PC-9 (cell line): ENCODE measurements around the gene CCDC34. TPM values are rescaled to one million over a fixed set of nuclear protein-coding genes. Genes with fewer than 3 reads are reported as not detected.

ENCODE experiments used
- BruUV-seq: library from RNA; stranded (reverse); fragments of 400-500 nt; replicated peaks from 2 replicates; lab custom pipeline; 2021; lab: Mats Ljungman, UMichigan
- CTCF ChIA-PET: fragments of 300-600 bp; sonication (Branson Sonifier 250); formaldehyde crosslinking; loops from one replicate; lab custom pipeline; 2022; ENCODE audit warnings: antibody characterized with exemption; lab: Charles Lee
- POLR2A ChIA-PET: fragments of 300-600 bp; sonication (Branson Sonifier 250); formaldehyde crosslinking; loops from one replicate; lab custom pipeline; 2022; ENCODE audit warnings: antibody characterized with exemption; ENCODE audit not compliant: unreplicated experiment; lab: Charles Lee
- DNase-seq, 2 experiments: peaks; one replicate each; pipeline versions ENCODE4 v3.0.0 to v3.0.0-alpha.2; 2015 to 2022; ENCODE audit warnings: mixed read lengths in 1 of 2
- H2AFZ ChIP-seq: fragments of 200-600 bp; sonication (generic); 2 replicates; pipeline ENCODE4 v1.8.1; 2017; ENCODE audit warnings: antibody characterized with exemption
- H3F3A ChIP-seq: fragments of 200-600 bp; sonication (generic); 2 replicates; pipeline ENCODE4 v1.8.1; 2017; ENCODE audit warnings: antibody characterized with exemption, mild to moderate bottlenecking, low read depth; ENCODE audit not compliant: insufficient read depth
- H3K27ac ChIP-seq: fragments of 200-600 bp; sonication (generic); 2 replicates; pipeline ENCODE4 v1.6.1; 2016; ENCODE audit warnings: mixed run types
- H3K27me3 ChIP-seq: fragments of 200-600 bp; sonication (generic); 2 replicates; pipeline ENCODE4 v1.6.1; 2016; ENCODE audit warnings: low read depth, mixed run types; ENCODE audit not compliant: insufficient read depth
- H3K36me3 ChIP-seq: fragments of 200-600 bp; sonication (generic); 2 replicates; pipeline ENCODE4 v1.6.1; 2016; ENCODE audit warnings: low read depth, mixed run types
- H3K4me1 ChIP-seq: fragments of 200-600 bp; sonication (generic); replicated peaks from 2 replicates; pipeline ENCODE4 v1.6.1; 2016; ENCODE audit warnings: mixed run types; ENCODE audit not compliant: insufficient read depth
- H3K4me2 ChIP-seq: fragments of 200-600 bp; sonication (generic); 2 replicates; pipeline ENCODE4 v1.6.1; 2017; ENCODE audit warnings: mixed run types
- H3K4me3 ChIP-seq: fragments of 200-600 bp; sonication (generic); 2 replicates; pipeline ENCODE4 v1.6.1; 2016; ENCODE audit warnings: mixed run types
- H3K79me2 ChIP-seq: fragments of 200-600 bp; sonication (generic); 2 replicates; pipeline ENCODE4 v1.6.1; 2017; ENCODE audit warnings: low read depth, mixed run types
- H3K9me2 ChIP-seq: fragments of 200-600 bp; sonication (generic); 2 replicates; pipeline ENCODE4 v1.8.1; 2017; ENCODE audit warnings: mild to moderate bottlenecking; ENCODE audit not compliant: insufficient read depth
- H3K9me3 ChIP-seq: fragments of 200-600 bp; sonication (generic); 2 replicates; pipeline ENCODE4 v1.8.1; 2016; ENCODE audit warnings: low read depth; ENCODE audit not compliant: insufficient read depth
- H4K20me1 ChIP-seq: fragments of 200-600 bp; sonication (generic); 2 replicates; pipeline ENCODE4 v1.8.1; 2017; ENCODE audit not compliant: insufficient read depth
- CTCF ChIP-seq: fragments of 200-600 bp; sonication (generic); conservative IDR thresholded peaks from 2 replicates; pipeline ENCODE4 v1.6.1; 2017; ENCODE audit warnings: mixed run types, antibody characterized with exemption, mild to moderate bottlenecking, moderate library complexity
- EZH2 ChIP-seq: fragments of 200-600 bp; sonication (generic); IDR thresholded peaks from 2 replicates; pipeline ENCODE4 v1.8.0; 2017; ENCODE audit warnings: antibody characterized with exemption, low read depth
- intact Hi-C: fragments of 100-400 bp; cut with micrococcal nuclease; formaldehyde crosslinking; loops from one replicate; pipeline ENCODE4 v1.10.0; 2022; ENCODE audit not compliant: unreplicated experiment
- total RNA-seq: library from RNA; stranded (reverse); gene quantifications from 2 replicates; pipeline ENCODE4 v1.2.3, GENCODE V29; 2021

Gene CCDC34
- total RNA-seq, 1 experiment from 2014 or later = 33.6 TPM

GRCh38 chr11:27290261-27291050, 72.6 kb downstream of the CCDC34 start:
- Histone ChIP-seq H2AFZ (no peak overlapping the region), H3K9me2 (no peaks in the 10 kb centered on the region), H3K27ac (no peak overlapping the region), H4K20me1 (no peaks in the 10 kb centered on the region), H3K4me2 (no peak overlapping the region), H3K4me1 (no peaks in the 10 kb centered on the region), H3K36me3 (no peaks in the 10 kb centered on the region), H3K27me3 (no peaks in the 10 kb centered on the region), H3K9me3 (peaks cover 11% of the 10 kb centered on the region), H3F3A (0 out of 2 replicates have a peak, but pooled peaks cover 3% of the 10 kb centered on the region), H3K4me3 (no peak overlapping the region), H3K79me2 (no peaks in the 10 kb centered on the region)
- no TSS peak for BruUV-seq
- DNase-seq = no peak
- TF ChIP-seq EZH2 (no peak), CTCF (no peak)
- ChIA-PET CTCF (no interaction called here), POLR2A (interaction anchor here (0.6 kb wide), 1 partner anchor 125 kb away, joined by 3 read pairs; no protein-coding TSS in a partner anchor)
- intact Hi-C loops = no loop called here

Other genes with a start within 250 kb of the CCDC34 start
- 33.4 and 37.4 TPM in 2 replicates for gene LGR4, start 109.6 kb upstream of the CCDC34 start, total RNA-seq
- gene LIN7C, start 143.6 kb upstream of the CCDC34 start, total RNA-seq = 21.2 and 30.6 TPM in 2 replicates